HG03571 (cell line): ENCODE measurements around the gene GPR3.
"Not testable (repeated sequence)": the region's sequence is repeated elsewhere in the genome, so short reads cannot be mapped to it uniquely, and the experiment has no call there.

Experiments
- ATAC-seq: cut with Tn5 transposase; IDR thresholded peaks from one replicate; pipeline ENCODE4 v1.9.1; 2021; ENCODE audit not compliant: unreplicated experiment

GPR3 gene

DNA sequence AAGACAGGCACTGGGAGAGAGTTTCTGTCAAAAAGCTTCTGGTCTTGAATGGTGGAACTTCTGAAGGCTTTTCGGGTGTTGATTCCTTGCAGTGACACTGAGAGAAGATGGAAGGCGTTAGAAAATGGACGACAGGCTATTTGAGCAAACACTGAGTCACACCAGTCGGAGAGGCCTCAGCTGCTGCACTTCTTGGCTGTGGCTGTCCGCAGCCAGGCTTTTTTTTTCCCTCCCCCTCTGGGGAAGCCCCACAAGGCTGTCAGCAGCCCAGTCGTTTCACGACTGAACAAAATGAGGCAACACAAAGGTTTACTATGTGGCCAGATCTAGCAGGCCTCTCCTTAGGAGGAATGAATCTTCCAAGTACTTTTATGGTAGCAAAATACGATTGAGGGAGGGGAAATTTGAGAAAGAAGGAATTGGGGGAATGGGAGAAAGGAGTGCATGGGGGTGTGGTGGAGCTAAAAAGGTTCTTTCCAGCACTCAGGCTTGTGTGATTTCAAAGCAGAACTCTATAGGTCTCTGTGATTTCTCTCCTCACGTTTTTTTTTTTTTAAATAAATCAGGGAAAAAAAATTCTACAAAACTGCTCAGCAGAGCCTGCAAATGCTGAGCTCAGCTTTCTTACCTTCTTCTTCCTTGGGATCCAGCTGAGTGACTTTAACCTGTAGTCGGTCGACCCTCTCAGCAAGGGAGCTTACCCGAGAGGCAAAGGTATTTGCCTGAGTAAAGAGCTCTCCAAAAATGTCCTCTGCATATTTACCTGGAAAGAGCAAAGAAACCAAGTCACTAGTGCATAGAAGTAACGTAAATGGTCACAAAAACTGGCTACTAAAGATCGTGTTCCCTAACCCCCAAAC lies 26.1 kb downstream of the GPR3 start:
- peak; percentile 55 for ATAC-seq

DNA sequence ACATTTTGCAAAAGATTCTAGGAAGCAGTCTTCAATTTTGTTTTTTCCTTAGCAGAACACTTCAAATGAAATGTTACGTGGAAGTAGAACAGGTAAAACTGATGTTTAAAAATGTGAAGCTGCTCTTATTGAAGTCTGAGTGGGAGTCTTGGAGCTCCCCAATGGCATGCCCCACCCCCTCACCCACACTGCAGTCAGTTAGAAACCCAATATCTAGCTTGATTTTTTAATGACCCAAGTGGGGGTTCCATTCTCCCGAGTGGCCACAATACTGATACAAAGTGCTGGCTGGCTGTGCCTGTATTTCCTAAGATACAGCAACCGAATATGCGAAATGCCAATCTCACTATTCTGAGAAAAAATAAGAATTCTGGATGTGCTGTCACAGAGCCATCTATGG lies 31.3 kb downstream of the GPR3 start:
- ATAC-seq, result no peak

DNA sequence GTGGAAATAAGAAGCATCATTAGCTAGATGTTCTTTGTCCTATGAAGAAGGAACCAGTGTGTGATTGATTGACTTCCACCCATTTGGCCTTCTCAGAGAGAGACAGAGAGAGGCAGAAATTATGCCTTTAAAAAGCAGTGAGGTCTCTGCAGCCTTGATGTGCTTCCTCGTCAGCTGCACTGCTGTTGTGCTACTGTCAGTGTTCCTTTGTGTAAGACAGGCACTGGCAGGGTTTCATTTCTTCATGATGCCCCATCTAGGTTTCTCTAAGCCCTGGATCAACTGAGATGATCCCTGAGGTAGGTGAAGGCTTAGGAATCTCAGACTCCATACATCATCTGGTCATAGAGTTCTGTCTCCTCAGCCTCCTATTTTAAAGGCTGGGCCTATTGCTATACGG lies 34.9 kb downstream of the GPR3 start:
- no peak for ATAC-seq

DNA sequence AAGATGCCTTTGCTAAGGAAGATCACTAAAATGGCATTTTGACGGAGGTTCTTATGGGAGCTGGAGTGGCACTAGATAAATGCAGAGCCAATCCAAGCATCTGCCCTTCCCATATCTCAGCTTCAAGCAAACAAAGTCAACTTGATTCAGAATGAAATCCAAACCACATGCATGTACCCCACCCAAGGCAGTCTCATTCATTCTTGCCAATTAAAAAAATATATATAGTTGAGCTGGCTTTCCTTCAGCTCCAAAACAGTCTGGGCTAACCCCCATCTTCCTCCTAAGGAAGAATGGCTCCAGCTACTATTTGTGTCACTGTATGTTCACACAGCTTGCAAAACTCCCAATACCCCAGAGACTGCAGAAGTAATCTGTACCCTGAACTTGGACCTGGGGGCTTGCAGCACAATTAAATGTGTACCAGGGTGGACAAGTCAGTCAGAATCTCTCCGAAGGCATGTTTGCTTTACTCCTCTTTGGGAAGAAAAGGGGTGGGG lies 35.4 kb downstream of the GPR3 start:
- ATAC-seq, result no peak

DNA sequence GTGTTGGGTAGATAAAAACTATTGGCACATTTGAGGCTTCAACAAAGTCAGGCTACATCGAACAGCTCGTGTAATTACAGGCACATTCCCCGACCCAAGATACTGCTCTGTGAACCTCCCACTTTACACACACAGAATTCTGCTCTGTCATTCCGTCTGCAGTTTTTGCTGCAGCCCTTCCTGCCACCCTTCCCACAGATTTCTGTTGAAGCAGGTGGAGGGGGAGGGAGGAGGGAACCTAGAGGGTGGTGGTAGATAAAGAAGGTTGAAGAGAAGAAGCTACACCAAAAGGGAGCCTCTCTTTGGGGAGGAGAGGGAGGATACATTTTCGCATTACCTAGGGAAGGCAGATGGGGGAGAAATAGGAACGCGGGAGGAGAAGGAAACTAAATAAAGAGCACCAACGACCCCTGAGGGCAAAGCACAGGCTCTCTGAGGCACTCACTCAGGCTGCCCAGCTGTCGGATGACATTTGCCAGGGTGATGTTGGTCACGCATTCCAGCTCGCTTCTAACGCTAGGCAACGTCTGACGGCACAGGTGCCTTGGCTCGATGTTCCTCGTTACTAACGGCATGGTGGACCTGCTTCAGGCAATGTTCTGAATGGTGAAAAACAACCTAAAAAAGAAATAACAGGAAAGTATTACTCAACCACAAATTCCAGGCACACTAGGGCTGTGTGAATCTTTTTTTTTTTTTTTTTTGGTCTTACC lies 36.0 kb downstream of the GPR3 start:
- no peak for ATAC-seq

DNA sequence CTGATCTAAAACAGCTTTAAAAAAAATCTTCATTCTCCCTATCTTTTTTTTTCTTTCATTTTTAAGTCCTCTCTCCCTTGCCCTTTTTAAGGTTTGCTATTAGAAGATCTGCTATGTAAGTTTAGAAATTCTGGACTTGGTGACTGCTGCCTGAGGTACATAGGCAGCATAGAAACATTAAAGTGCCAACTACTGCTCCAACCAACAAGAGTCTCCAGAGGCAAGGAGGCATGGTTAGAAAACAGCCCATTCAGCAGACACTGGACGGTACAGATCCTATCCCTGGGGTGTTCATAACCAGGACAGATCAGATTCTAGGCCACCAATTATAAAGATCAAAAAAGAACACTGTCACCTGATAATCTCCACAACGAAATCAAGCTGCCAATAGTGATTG lies 36.6 kb downstream of the GPR3 start:
- no peak for ATAC-seq

DNA sequence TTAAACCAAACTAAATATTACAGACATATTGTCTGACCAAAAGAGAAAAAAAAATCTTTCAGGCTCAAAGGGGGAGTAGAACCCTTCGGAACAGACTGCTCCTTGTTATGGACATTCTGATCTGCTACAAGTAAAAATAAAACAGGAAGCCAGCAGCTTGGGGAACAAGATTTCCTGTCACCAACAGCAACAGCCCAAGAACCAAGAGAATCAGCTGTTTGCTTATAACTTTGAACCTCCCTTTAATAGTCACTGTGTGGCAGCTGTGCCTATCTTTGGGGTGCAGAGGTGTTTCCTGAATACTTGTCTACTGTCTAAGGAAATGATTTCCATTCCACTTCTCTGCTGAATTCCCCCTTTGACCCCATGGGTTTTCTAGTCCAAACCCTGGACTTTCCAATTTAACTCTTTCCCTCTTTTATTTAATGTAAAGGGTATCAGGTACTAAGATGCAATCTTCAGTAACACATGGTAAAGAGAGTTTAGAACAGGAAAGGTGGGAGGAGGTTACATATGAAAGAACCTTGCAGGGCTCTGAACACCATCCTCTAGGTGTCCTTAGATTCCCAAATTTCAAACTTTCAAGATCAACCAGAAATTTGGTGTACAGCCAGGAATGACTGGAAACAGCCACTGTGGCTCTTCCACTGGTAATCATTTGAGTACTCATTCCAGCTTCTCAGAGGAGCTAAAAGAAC lies 38.6 kb downstream of the GPR3 start:
- ATAC-seq, result no peak

DNA sequence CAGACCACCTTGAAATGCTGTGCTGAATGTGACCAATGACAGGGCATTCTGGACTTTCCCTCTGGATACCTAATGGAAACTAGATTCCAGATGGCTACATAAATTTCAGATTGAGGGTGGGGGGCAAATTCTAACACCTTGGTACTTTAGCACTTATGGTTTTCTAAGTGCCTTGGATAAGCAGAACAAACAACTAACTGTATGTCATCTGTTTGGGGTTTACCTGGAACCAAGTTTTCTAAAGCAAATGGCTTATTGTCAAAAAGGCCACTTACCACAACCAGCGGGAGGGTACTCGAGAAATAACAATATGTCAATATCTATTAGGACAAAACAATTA lies 39.1 kb downstream of the GPR3 start:
- no peak for ATAC-seq

DNA sequence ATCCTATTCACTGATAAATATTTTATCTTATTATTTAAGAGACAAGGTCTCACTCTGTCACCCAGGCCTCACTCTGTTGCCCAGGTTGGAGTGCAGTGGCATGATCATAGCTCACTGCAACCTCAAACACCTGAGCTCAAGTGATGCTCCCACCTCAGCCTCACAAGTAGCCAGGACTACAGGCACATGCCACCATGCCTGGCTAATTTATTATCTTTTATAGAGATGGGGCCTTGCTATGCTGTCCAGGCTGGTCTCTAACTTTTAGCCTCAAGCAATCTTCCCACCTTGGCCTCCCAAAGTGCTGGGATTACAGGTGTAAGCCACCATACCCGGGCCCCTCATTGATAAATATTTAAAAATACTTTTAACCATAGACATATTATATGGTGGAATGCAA lies 40.3 kb downstream of the GPR3 start:
- not testable (repeated sequence) for ATAC-seq

DNA sequence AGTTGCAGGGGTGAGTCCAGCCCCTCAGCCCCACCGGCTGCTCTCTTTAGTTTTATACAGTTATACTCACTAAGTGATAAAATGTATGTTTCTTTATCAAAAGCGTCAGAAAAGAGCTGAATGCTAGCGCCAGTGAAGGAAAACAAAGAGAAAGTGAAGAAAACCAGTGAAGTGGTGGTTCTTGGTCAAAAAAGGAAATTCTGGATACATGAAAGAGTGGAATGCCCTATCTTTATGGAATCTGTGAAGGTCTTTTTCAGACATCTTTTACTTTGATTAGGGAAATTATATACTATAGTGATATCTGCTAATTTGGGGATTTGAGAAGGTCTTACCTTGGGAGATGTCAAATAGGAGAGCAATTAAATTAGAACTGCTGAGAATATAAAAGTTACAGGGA lies 41.3 kb downstream of the GPR3 start:
- no peak for ATAC-seq

DNA sequence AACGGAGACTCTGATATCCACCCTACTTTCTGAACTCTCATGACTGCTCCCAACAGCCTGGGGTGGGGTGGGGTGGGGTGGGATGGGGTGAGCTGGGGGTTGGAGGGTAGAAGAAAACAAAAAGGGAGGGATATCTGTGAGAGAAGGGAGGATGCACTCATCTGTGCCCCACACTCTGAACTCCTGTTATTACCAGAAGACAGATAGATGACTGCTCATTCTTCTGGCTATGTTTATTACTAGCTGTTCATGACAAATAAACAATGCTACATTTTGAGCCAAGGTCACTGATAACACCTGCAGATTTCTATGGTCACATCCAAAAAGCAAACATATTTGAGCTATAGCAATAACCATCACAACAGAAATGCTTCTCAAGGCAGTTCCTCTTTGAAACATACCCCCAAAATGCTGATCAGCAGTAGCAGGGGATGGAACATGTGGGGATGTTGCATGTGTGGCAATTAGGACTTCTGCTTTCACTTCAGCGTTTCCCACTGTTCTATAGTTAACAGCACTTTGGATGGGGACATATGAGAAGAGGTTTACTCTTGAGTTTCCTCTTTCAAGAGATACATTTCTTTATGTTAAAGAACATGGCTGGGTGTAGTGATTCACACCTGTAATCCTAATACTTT lies 43.3 kb downstream of the GPR3 start:
- ATAC-seq, result no peak

DNA sequence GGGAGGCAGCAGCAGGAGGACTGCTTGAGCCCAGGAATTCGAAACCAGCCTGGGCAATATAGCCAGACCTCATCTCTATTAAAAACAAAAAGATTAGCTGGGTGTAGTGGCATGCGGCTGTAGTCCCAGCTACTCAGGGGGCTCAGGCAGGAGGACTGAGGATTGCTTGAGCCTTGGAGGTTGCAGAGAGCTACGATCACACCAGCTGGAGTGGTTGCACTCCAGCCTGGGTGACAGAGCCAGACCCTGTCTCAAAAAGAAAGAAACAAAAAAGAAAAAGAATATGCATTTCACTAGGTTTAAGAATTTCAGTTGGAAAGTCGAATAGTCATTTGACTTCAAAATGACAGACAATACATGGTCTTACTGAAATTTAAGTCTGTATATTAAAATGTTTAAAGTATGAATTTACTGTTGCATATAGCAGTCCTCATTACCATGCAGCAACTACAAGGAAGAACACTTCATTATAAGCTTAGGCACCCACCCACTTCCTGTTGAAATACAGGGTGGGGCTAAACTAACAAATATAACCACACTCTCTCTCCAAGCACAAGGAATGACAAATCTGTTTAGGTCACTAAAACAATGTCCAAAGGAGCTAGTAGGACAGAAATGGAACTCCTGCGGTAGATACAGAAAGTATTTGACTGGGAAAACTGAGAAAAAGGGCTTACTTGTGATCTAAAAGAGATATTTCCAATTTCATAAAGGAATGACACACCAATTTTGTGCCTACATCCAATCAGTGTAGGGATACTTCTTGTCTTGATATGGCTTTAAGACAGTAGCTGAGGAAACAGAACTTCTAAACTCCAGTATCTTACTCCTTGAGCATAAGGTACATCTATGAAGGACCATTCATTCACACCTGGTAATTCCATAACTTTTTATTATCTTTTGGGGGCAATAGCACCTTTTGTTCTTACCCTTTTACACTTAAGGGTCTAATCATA lies 44.1 kb downstream of the GPR3 start:
- no peak for ATAC-seq

DNA sequence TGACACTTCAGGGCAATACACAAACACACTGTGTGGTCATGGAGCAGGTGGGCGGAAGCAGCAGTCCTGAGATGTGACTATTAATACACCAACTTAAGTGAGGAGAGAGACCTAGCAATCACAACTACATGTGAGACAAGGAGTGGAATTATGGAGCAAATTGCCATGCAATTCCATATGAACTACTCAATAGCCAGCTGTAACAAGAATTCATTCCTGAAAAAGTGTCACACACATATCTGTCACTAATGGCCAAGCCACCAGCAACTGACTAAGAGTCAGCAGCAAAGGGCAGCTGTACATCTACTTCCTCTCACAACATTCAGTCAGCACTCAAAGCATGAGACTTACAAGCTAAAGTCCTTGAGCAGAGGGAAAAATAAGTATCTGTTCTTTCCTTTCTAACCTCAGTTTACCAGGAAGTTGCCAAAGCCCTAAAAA lies 46.2 kb downstream of the GPR3 start:
- no peak for ATAC-seq

DNA sequence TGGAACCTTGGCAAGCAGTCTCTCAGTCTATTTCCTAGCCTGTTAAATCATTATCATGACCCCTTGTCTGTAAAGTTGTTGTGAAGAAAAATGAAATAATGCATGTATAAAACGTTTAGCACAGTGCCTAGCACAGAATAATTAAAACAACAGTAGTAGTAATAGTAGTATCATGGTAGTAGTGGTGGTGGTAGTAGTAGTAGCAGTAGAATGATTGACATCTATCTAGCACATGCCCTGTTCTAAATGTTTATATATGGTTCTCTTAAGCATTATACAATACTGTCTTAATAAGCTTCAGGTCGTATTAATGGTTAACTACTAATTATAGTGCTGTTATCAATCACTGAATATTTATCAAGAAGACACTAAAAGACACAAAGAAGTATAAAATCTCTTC lies 46.7 kb downstream of the GPR3 start:
- no peak for ATAC-seq

DNA sequence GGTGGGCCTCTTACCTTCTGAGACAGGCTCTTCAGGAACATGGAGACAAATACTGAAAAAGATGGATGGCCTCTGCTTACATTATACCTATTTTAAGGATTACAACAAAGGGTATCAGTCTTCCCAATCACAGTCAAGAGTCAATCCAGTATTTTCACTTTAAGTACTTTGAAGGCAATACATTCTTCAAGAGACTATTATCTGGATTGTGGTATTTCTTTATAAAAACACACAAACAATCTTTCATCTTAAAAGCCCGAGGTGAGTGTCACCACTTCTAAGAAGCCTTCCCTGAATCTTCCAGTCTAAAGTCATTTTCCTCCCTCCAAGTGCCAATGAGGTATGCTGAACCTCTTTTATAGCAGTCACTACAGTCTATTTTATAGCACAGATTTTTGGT lies 52.2 kb downstream of the GPR3 start:
- no peak for ATAC-seq
